H1 (cell line): ENCODE results near the gene SUMF2. TPM values are rescaled to one million over a fixed set of nuclear protein-coding genes. Genes with fewer than 3 reads are reported as not detected.

Source experiments
- CTCF ChIA-PET: fragments of 300-600 bp; sonication (Branson Sonifier 250); formaldehyde crosslinking; loops from one replicate; lab custom pipeline; 2021; ENCODE audit not compliant: partially characterized antibody; lab: Charles Lee
- POLR2A ChIA-PET: fragments of 300-600 bp; sonication (Branson Sonifier 250); formaldehyde crosslinking; loops from one replicate; lab custom pipeline; 2021; ENCODE audit warnings: inconsistent platforms; ENCODE audit not compliant: partially characterized antibody; lab: Charles Lee
- DNase-seq, 2 experiments: peaks; one replicate each; pipeline versions ENCODE4 v3.0.0 to v3.0.0-alpha.2; 2010 to 2022; ENCODE audit warnings: low spot score in 2 of 2, low read depth in 1 of 2, mixed read lengths in 1 of 2
- FAIRE-seq: peaks from 2 replicates; lab custom pipeline; 2011; peaks lifted over from hg19 to GRCh38; lab: Jason Lieb, UNC
- H2AFZ ChIP-seq: 2 replicates; pipeline ENCODE4 v1.8.1; 2012; ENCODE audit warnings: low read length, inconsistent platforms
- H2AK5ac ChIP-seq: 2 replicates; pipeline ENCODE4 v1.6.1; 2013; ENCODE audit warnings: low read depth, low read length
- H2BK120ac ChIP-seq: replicated peaks from 2 replicates; pipeline ENCODE3; 2013; ENCODE audit warnings: low read depth, low read length, inconsistent platforms
- H2BK12ac ChIP-seq: 2 replicates; pipeline ENCODE4 v1.6.1; 2013; ENCODE audit warnings: low read depth, low read length
- H2BK15ac ChIP-seq: 2 replicates; pipeline ENCODE4 v1.6.1; 2013; ENCODE audit warnings: low read length
- H2BK20ac ChIP-seq: 2 replicates; pipeline ENCODE4 v1.6.1; 2013; ENCODE audit warnings: low read length
- H2BK5ac ChIP-seq: 2 replicates; pipeline ENCODE4 v1.6.1; 2013; ENCODE audit warnings: low read depth, low read length
- H3K14ac ChIP-seq: 2 replicates; pipeline ENCODE4 v1.6.1; 2013; ENCODE audit warnings: inconsistent platforms; ENCODE audit not compliant: insufficient read length
- H3K18ac ChIP-seq: 2 replicates; pipeline ENCODE4 v1.6.1; 2013; ENCODE audit warnings: low read length; ENCODE audit errors: extremely low read depth
- H3K23ac ChIP-seq: 2 replicates; pipeline ENCODE4 v1.6.1; 2013; ENCODE audit warnings: inconsistent platforms; ENCODE audit not compliant: insufficient read length
- H3K23me2 ChIP-seq: 2 replicates; pipeline ENCODE4 v1.6.1; 2013; ENCODE audit warnings: low read depth, low read length
- H3K27ac ChIP-seq: 2 replicates; pipeline ENCODE4 v1.6.1; 2011; ENCODE audit warnings: low read depth, low read length, inconsistent platforms
- H3K27me3 ChIP-seq, 4 experiments: replicated peaks in 1 of 4; 1 replicate in 1 of 4; 2 replicates in 3 of 4; pipeline versions ENCODE4 v1.6.1 to v1.8.1; 2011 to 2013; ENCODE audit warnings: low read length in 3 of 4, mild to moderate bottlenecking in 3 of 4, inconsistent platforms in 2 of 4, mixed read lengths in 2 of 4, moderate library complexity in 1 of 4; ENCODE audit not compliant: control insufficient read depth in 3 of 4, insufficient read depth in 3 of 4; ENCODE audit errors: extremely low read depth in 1 of 4
- H3K36me3 ChIP-seq, 4 experiments: 2 replicates each; pipeline versions ENCODE4 v1.6.1 to v1.8.1; 2011 to 2013; ENCODE audit warnings: mild to moderate bottlenecking in 4 of 4, low read length in 3 of 4, moderate library complexity in 2 of 4, control low read depth in 1 of 4, inconsistent platforms in 1 of 4; ENCODE audit not compliant: insufficient read depth in 4 of 4, control insufficient read depth in 2 of 4
- H3K4ac ChIP-seq: replicated peaks from 2 replicates; pipeline ENCODE3; 2013; ENCODE audit warnings: low read length, low read depth, mixed read lengths, inconsistent platforms; ENCODE audit not compliant: insufficient read length
- H3K4me1 ChIP-seq, 4 experiments: replicated peaks in 1 of 4; 1 replicate in 1 of 4; 2 replicates in 3 of 4; pipeline versions ENCODE4 v1.6.1 to v1.8.1; 2011 to 2013; ENCODE audit warnings: low read length in 3 of 4, inconsistent platforms in 2 of 4, mixed read lengths in 1 of 4; ENCODE audit not compliant: insufficient read depth in 4 of 4, control insufficient read depth in 3 of 4
- H3K4me2 ChIP-seq, 2 experiments: 2 replicates each; pipeline versions ENCODE4 v1.6.1 to v1.8.1; 2011 to 2013; ENCODE audit warnings: low read depth in 2 of 2, low read length in 2 of 2, control low read depth in 1 of 2, inconsistent platforms in 1 of 2, mild to moderate bottlenecking in 1 of 2; ENCODE audit not compliant: insufficient read depth in 1 of 2
- H3K4me3 ChIP-seq, 4 experiments: fragments of 200-600, 300-600 bp in 1 of 4; sonication (generic), shearing (Covaris generic), sonication (Bioruptor Twin) in 1 of 4; 2 replicates each; pipeline versions ENCODE4 v1.5.1 to v1.8.1; 2011 to 2016; ENCODE audit warnings: low read length in 4 of 4, low read depth in 3 of 4, control low read depth in 2 of 4, inconsistent platforms in 2 of 4, mild to moderate bottlenecking in 2 of 4, mixed read lengths in 1 of 4, moderate library complexity in 1 of 4; ENCODE audit not compliant: insufficient read depth in 2 of 4; ENCODE audit errors: extremely low read depth in 1 of 4
- H3K56ac ChIP-seq: replicated peaks from 2 replicates; pipeline ENCODE3; 2013; ENCODE audit warnings: low read depth, mild to moderate bottlenecking, mixed read lengths, low read length, inconsistent platforms; ENCODE audit not compliant: insufficient read length
- H3K79me1 ChIP-seq: 2 replicates; pipeline ENCODE4 v1.6.1; 2013; ENCODE audit warnings: low read depth, low read length, control low read depth
- H3K79me2 ChIP-seq, 2 experiments: 2 replicates each; pipeline versions ENCODE4 v1.6.1 to v1.8.1; 2012 to 2013; ENCODE audit warnings: low read length in 2 of 2, mild to moderate bottlenecking in 2 of 2, inconsistent platforms in 1 of 2; ENCODE audit not compliant: insufficient read depth in 2 of 2, control insufficient read depth in 1 of 2
- H3K9ac ChIP-seq, 4 experiments: replicated peaks in 1 of 4; 1 replicate in 1 of 4; 2 replicates in 3 of 4; pipeline versions ENCODE4 v1.6.1 to v1.8.1; 2011 to 2013; ENCODE audit warnings: low read depth in 3 of 4, low read length in 3 of 4, control low read depth in 2 of 4, mild to moderate bottlenecking in 2 of 4, moderate library complexity in 2 of 4, inconsistent platforms in 1 of 4; ENCODE audit errors: extremely low read depth in 1 of 4
- H3K9me3 ChIP-seq, 2 experiments: 2 replicates each; pipeline versions ENCODE4 v1.6.1 to v1.8.1; 2012 to 2013; ENCODE audit warnings: mild to moderate bottlenecking in 2 of 2, moderate library complexity in 2 of 2, control low read depth in 1 of 2, inconsistent platforms in 1 of 2, low read depth in 1 of 2, low read length in 1 of 2, mixed read lengths in 1 of 2; ENCODE audit not compliant: insufficient read depth in 2 of 2
- H4K20me1 ChIP-seq, 2 experiments: replicated peaks in 1 of 2; 2 replicates each; pipeline versions ENCODE3 to v1.8.1; 2011 to 2013; ENCODE audit warnings: inconsistent platforms in 2 of 2, low read length in 2 of 2, mild to moderate bottlenecking in 1 of 2; ENCODE audit not compliant: insufficient read depth in 2 of 2, control insufficient read depth in 1 of 2
- H4K5ac ChIP-seq: 2 replicates; pipeline ENCODE4 v1.6.1; 2013; ENCODE audit warnings: low read length, low read depth, mixed read lengths, inconsistent platforms; ENCODE audit not compliant: insufficient read length
- H4K8ac ChIP-seq: 2 replicates; pipeline ENCODE4 v1.8.0; 2013; ENCODE audit warnings: mild to moderate bottlenecking, moderate library complexity, low read length, inconsistent platforms; ENCODE audit not compliant: insufficient read depth; ENCODE audit errors: extremely low read depth
- H4K91ac ChIP-seq: replicated peaks from 2 replicates; pipeline ENCODE3; 2013; ENCODE audit warnings: low read length, mixed read lengths, inconsistent platforms; ENCODE audit not compliant: insufficient read length
- BCL11A ChIP-seq, 2 experiments: IDR thresholded peaks; one replicate each; pipeline ENCODE4 v1.6.1; 2011; ENCODE audit warnings: low read depth in 2 of 2, low read length in 2 of 2, mild to moderate bottlenecking in 2 of 2
- EZH2 ChIP-seq: fragments of 200-600 bp; sonication (generic); IDR thresholded peaks from 2 replicates; pipeline ENCODE4 v1.7.1; 2012; ENCODE audit warnings: low read depth, mild to moderate bottlenecking, moderate library complexity, low read length, inconsistent platforms; ENCODE audit not compliant: severe bottlenecking
- KDM1A ChIP-seq: fragments of 200-600, 300-600 bp; sonication (generic); IDR thresholded peaks from 2 replicates; pipeline ENCODE4 v1.7.1; 2016; ENCODE audit warnings: mild to moderate bottlenecking, low read length, borderline replicate concordance
- NRF1 ChIP-seq: IDR thresholded peaks from 2 replicates; pipeline ENCODE4 v1.6.1; 2011; ENCODE audit warnings: mild to moderate bottlenecking, low read depth, low read length, improper control_type of control experiment
- POLR2A ChIP-seq, 2 experiments: IDR thresholded peaks; 1 replicate in 1 of 2; 2 replicates in 1 of 2; pipeline ENCODE4 v1.6.1; 2011; ENCODE audit warnings: low read depth in 2 of 2, low read length in 2 of 2, mild to moderate bottlenecking in 2 of 2; ENCODE audit errors: control extremely low read depth in 1 of 2
- SAP30 ChIP-seq: fragments of 300-600 bp; sonication (generic); IDR thresholded peaks from 2 replicates; pipeline ENCODE4 v1.7.1; 2012; ENCODE audit warnings: low read length, moderate library complexity, mild to moderate bottlenecking, inconsistent platforms; ENCODE audit not compliant: insufficient read depth, insufficient replicate concordance
- SIRT6 ChIP-seq: IDR thresholded peaks from one replicate; pipeline ENCODE4 v1.7.1; 2012; ENCODE audit warnings: low read length, inconsistent platforms
- SP2 ChIP-seq: IDR thresholded peaks from 2 replicates; pipeline ENCODE4 v1.6.1; 2012; ENCODE audit warnings: mild to moderate bottlenecking, low read length, inconsistent platforms
- TEAD4 ChIP-seq: IDR thresholded peaks from 2 replicates; pipeline ENCODE4 v1.6.1; 2012; ENCODE audit warnings: low read depth, low read length, inconsistent platforms, mixed read lengths
- ZNF274 ChIP-seq: IDR thresholded peaks from 2 replicates; pipeline ENCODE4 v1.7.0; 2012; ENCODE audit warnings: low read length, borderline replicate concordance; ENCODE audit errors: extremely low read depth
- WGBS, 2 experiments: shearing (Covaris generic) in 1 of 2; methylation state at CpG; one replicate each; pipeline versions ENCODE4 v1.1.6 to v1.1.7; 2013 to 2015; ENCODE audit warnings: low lambda C conversion rate in 2 of 2, mixed read lengths in 2 of 2, inconsistent platforms in 1 of 2, low coverage in 1 of 2, missing lambda C conversion rate in 1 of 2; ENCODE audit not compliant: insufficient replicate concordance in 2 of 2, insufficient coverage in 1 of 2, insufficient read length in 1 of 2; ENCODE audit errors: extremely low coverage in 1 of 2, missing lambda C conversion rate in 1 of 2; 5-methylcytosine and 5-hydroxymethylcytosine counted together
- polyA plus RNA-seq, 7 experiments: library from polyadenylated mRNA; depleted of rRNA in 3 of 7; stranded (reverse) in 5 of 7; unstranded in 2 of 7; fragments of >200 nt in 5 of 7; fragments of 200-250 nt in 2 of 7; gene quantifications; 1 replicate in 5 of 7; 2 replicates in 1 of 7; 4 replicates in 1 of 7; pipeline versions ENCODE4 v1.2.1 to v1.2.3, GENCODE V29; 2011 to 2013; ENCODE audit warnings: missing spikeins in 2 of 7, mixed read lengths in 2 of 7
- total RNA-seq: library from RNA; stranded (reverse); fragmentation: NEBNext Ultra II Directional; extraction: Animal tissue kit (Norgen Biotek cat#: 25700); gene quantifications from 2 replicates; pipeline ENCODE4 v1.2.1, GENCODE V29; 2021

SUMF2 gene
- total and polyA plus RNA-seq, 2 of the 8 experiments (the other 6 are each of a cell fraction or from before 2014, with no cell fraction given): 39.8 to 59.2 TPM

DNA sequence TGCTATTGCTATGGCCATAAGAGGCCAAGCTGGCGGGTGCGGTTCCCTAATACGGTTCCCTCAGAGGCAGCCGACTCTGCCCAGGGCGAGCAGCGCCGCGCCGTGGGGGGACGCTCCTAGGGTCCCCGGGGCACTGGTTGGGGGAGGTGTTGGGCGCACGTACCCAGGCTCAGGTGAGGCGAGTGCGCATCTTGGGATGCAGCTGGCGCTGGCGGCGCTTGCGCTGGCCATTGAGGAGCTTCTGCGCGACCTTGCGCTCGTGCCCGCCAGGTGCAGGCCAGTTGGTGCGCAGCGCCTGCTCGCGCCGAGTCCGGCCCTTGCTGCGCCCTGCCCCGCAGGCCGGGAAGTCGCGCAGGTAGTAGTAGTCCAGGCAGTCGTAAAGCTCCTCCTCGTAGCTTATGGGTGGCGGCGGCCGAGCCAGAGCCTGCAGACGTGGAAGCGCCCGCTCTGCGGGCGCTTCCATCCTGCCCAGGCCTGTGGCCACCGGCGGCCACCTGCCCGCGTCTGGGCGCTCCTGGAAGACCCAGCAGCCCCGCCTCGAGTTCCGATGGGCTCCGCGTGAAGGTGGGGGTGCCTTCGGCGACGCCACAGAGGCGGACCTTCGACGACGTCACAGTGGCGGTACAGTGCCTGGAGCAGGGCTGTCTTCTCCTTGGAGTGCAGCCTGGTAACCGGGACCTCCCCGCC is 51.9 kb downstream of the SUMF2 start, which contains the start of gene NUPR2:
Gene NUPR2, minus strand, starts transcription at position 566 of the 687 bp plus-strand sequence. Its CDS starts 103 bp downstream, at position 463.
- no peaks in the 10 kb centered on the region for H3K4me1 ChIP-seq
- H3K36me3 ChIP-seq: no peaks in the 10 kb centered on the region
- 94% methylated on average over 50 of the region's 65 CpGs; no CpG with 5 or more reads in 1 of the 2 experiments for WGBS, 2 experiments
- TF ChIP-seq EZH2 (no peak), SIRT6 (no peak), SP2 (no peak), TEAD4 (no peak), SAP30 (no peak), KDM1A (no peak), NRF1 (no peak), ZNF274 (no peak), POLR2A (IDR thresholded peaks at IDR 0.05; ENCODE audit: control extremely low read depth in 1 of 2, low read depth in 2 of 2, low read length in 2 of 2) (no peak), BCL11A (IDR thresholded peaks at IDR 0.05; ENCODE audit: low read depth in 2 of 2, low read length in 2 of 2) (no peak)
- no peak within 1 kb of the TSS for H3K56ac ChIP-seq
- H2BK15ac ChIP-seq: no peak within 1 kb of the TSS
- H3K23ac ChIP-seq: no peak within 1 kb of the TSS
- H3K4me2 ChIP-seq: no peak within 1 kb of the TSS
- H2AK5ac ChIP-seq: no peak within 1 kb of the TSS
- no peak within 1 kb of the TSS for H2BK5ac ChIP-seq
- no peak within 1 kb of the TSS for H3K18ac ChIP-seq
- H3K4ac ChIP-seq: no peak within 1 kb of the TSS
- no peak within 1 kb of the TSS for H4K8ac ChIP-seq
- no peaks in the 10 kb centered on the region for H3K79me1 ChIP-seq
- ChIA-PET CTCF (no interaction called here), POLR2A (no interaction called here)
- H3K9ac ChIP-seq: no peak within 1 kb of the TSS
- no peaks in the 10 kb centered on the region for H4K20me1 ChIP-seq
- H3K14ac ChIP-seq: no peak within 1 kb of the TSS
- H2AFZ ChIP-seq: no peak within 1 kb of the TSS
- no peak within 1 kb of the TSS for H2BK120ac ChIP-seq
- DNase-seq (no peak), FAIRE-seq (no peak)
- no peaks in the 10 kb centered on the region for H3K23me2 ChIP-seq
- peaks cover 28 to 59% of the 10 kb centered on the region in 2 experiments for H3K9me3 ChIP-seq
- no peaks in the 10 kb centered on the region for H3K79me2 ChIP-seq
- no peak within 1 kb of the TSS for H4K5ac ChIP-seq
- no peak within 1 kb of the TSS for H3K27ac ChIP-seq
- H3K27me3 ChIP-seq: no peaks in the 10 kb centered on the region
- no peak within 1 kb of the TSS for H3K4me3 ChIP-seq
- no peak within 1 kb of the TSS for H2BK20ac ChIP-seq
- no peak within 1 kb of the TSS for H2BK12ac ChIP-seq
- no peak within 1 kb of the TSS for H4K91ac ChIP-seq
